Mammary epithelial cell (primary cell): ENCODE results near the gene SPDYE2B.
"Not testable (repeated sequence)": the region's sequence is repeated elsewhere in the genome, so short reads cannot be mapped to it uniquely, and the experiment has no call there.

Source experiments
- CTCF ChIP-seq, 2 donors: IDR thresholded peaks in 1 of 2; conservative IDR thresholded peaks in 1 of 2; 2 replicates each; pipeline ENCODE4 v1.5.1; 2011 to 2012; ENCODE audit warnings: inconsistent platforms in 2 of 2, low read length in 2 of 2, mild to moderate bottlenecking in 2 of 2, control low read depth in 1 of 2, low read depth in 1 of 2; ENCODE audit not compliant: insufficient read depth in 1 of 2; ENCODE audit errors: extremely low read depth in 1 of 2
- EZH2 ChIP-seq: IDR thresholded peaks from 2 replicates; pipeline ENCODE4 v1.6.1; 2012; ENCODE audit warnings: low read length, inconsistent platforms, borderline replicate concordance

- TF ChIP-seq EZH2; CTCF (conservative IDR thresholded peaks at IDR 0.05 in 1 of 2, IDR thresholded peaks at IDR 0.05 in 1 of 2; ENCODE audit: extremely low read depth in 1 of 2, insufficient read depth in 1 of 2, low read depth in 1 of 2, low read length in 2 of 2): not testable (repeated sequence)
Observed at GRCh38 chr7:102613575-102614345, 36.4 kb upstream of the SPDYE2B start.
